ENCODE measurements around the gene POU2F1. TPM values are rescaled to one million over a fixed set of nuclear protein-coding genes. Genes with fewer than 3 reads are reported as not detected.

POU2F1 gene
- total and polyA plus RNA-seq, 9 donors: 3.9 to 24.6 (median 17.0) TPM

DNA sequence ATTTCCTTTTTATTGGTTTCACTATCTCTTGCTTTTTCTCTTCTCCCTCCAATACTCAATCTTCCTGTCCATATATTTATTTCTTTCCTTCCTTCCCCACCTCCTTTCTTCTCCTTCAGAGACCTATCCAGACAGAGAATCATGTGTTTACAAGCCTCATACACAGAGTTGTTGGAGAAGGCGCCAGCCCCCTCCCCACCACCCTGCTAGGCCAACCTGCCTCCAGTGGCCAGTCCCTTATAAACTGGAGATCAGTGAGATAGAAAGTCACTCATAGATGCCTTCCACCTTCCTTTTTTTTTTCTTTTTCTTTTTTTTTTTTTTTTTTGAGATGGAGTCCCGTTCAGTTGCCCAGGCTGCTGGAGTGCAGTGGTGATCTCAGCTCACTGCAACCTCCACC, 244.3 kb downstream of the POU2F1 start:
- H3K36me3 ChIP-seq: no peaks in the 10 kb centered on the region
- H3K4me1 ChIP-seq (ENCODE audit: insufficient read depth): peaks cover 1% of the 10 kb centered on the region
- H3K27ac ChIP-seq: no peak overlapping the region
- no peak overlapping the region for H3K4me3 ChIP-seq
- TF ChIP-seq, protein P1, sequence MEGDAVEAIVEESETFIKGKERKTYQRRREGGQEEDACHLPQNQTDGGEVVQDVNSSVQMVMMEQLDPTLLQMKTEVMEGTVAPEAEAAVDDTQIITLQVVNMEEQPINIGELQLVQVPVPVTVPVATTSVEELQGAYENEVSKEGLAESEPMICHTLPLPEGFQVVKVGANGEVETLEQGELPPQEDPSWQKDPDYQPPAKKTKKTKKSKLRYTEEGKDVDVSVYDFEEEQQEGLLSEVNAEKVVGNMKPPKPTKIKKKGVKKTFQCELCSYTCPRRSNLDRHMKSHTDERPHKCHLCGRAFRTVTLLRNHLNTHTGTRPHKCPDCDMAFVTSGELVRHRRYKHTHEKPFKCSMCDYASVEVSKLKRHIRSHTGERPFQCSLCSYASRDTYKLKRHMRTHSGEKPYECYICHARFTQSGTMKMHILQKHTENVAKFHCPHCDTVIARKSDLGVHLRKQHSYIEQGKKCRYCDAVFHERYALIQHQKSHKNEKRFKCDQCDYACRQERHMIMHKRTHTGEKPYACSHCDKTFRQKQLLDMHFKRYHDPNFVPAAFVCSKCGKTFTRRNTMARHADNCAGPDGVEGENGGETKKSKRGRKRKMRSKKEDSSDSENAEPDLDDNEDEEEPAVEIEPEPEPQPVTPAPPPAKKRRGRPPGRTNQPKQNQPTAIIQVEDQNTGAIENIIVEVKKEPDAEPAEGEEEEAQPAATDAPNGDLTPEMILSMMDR (IDR thresholded peaks at IDR 0.05): no peak
- TF ChIP-seq EP300 (IDR thresholded peaks at IDR 0.05) (no peak), POLR2A (IDR thresholded peaks at IDR 0.05) (no peak)
- no peaks in the 10 kb centered on the region for H3K9me3 ChIP-seq
- 87 to 96% (median 95%) methylated on average over 2 of the region's 2 CpGs for WGBS, 3 donors
- DNase-seq: peak in 1 of 5 donors; percentile 3
- intact Hi-C loops (cut with DNase I): no loop called here
- no peaks in the 10 kb centered on the region for H3K27me3 ChIP-seq

DNA sequence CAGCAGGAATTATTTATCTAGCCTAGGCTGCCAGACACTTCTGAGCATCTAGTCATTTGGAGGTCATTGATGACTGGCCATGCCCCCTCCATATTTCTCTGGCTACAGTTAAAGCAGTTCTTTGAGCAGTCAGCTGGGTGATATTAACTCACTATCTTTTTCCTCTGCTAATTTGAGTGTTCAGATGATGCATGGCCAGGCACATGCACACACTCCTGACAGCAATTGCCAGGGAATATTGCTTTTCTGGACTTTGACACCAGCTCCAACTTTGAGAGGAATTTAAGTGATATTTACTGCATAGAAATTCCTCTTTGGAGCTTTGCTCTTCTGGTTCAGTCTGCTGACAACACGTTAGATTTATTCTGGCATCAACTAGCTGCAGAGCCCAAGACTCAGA, 245.1 kb downstream of the POU2F1 start:
- Histone ChIP-seq H3K4me3 (no peak overlapping the region), H3K27ac (no peak overlapping the region), H3K27me3 (no peaks in the 10 kb centered on the region), H3K4me1 (ENCODE audit: insufficient read depth) (peaks cover 1% of the 10 kb centered on the region), H3K36me3 (no peaks in the 10 kb centered on the region), H3K9me3 (no peaks in the 10 kb centered on the region)
- DNase-seq: no peak
- WGBS, 3 donors: 12 to 28% (median 15%) methylated on average over 1 of the region's 1 CpG
- intact Hi-C loops (cut with DNase I): no loop called here
- no peak for TF ChIP-seq EP300 (IDR thresholded peaks at IDR 0.05)
- TF ChIP-seq, protein P1 (IDR thresholded peaks at IDR 0.05): no peak
- no peak for TF ChIP-seq POLR2A (IDR thresholded peaks at IDR 0.05)

DNA sequence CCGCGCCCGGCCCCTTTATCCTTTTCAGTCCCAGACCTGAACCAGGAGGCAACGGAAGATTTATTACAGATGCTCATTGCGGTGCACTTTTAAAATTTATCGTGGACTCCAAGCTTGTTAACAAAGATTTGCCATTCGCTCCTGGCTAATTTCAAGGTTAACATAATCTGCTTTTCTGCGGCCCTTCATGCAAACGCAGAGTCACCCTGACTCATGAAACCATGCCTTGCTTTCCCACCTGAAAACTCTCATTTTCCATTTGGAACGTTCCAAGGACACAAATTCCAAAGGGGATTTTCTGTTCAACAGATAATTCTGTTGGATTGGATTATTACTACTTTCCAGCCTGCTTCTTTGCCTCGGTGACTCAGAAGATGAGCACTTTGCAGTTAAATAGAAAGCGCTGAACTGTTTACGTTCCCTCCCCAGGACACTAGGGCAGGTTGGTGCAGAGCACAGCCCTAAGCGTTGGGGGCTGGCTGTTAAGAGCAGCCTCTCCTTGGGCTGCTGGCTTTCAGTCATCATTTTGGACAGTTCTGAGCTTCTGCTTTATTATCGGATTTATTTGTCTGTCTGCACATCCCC, 246.5 kb downstream of the POU2F1 start:
- intact Hi-C loops (cut with DNase I): no loop called here
- no peak for DNase-seq
- TF ChIP-seq POLR2A (IDR thresholded peaks at IDR 0.05): no peak
- TF ChIP-seq, protein P1 (IDR thresholded peaks at IDR 0.05): no peak
- TF ChIP-seq EP300 (IDR thresholded peaks at IDR 0.05): no peak
- H3K36me3 ChIP-seq: no peaks in the 10 kb centered on the region
- no peak overlapping the region for H3K4me3 ChIP-seq
- WGBS, 3 donors: 34 to 39% (median 36%) methylated on average over 15 of the region's 15 CpGs
- no peaks in the 10 kb centered on the region for H3K9me3 ChIP-seq
- H3K27ac ChIP-seq: no peak overlapping the region
- H3K4me1 ChIP-seq (ENCODE audit: insufficient read depth): peaks cover 1% of the 10 kb centered on the region
- H3K27me3 ChIP-seq: no peaks in the 10 kb centered on the region

DNA sequence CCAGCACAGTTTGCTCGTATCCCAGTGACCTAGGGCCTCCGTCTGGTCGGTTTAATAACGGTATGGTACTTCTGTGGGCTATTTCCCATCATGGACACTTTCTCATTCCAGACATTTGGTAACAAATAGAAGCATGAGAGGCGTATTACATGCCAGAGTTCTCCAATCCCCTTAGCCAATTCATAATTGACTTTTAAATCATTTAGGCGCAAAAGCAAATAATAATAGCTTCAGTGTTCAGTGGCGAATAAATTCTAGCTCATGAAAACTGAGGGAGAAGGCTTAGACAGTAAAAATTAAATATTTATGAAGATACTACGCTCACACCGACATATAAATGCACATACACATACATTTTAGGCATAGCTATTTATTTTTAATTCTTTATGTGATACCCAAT, 247.1 kb downstream of the POU2F1 start:
- 49 to 62% (median 62%) methylated on average over 9 of the region's 9 CpGs for WGBS, 3 donors
- Histone ChIP-seq H3K27me3 (no peaks in the 10 kb centered on the region), H3K4me1 (ENCODE audit: insufficient read depth) (peaks cover 1% of the 10 kb centered on the region), H3K4me3 (no peak overlapping the region), H3K9me3 (no peaks in the 10 kb centered on the region), H3K27ac (no peak overlapping the region), H3K36me3 (no peaks in the 10 kb centered on the region)
- intact Hi-C loops (cut with DNase I): no loop called here
- TF ChIP-seq EP300 (IDR thresholded peaks at IDR 0.05) (no peak), POLR2A (IDR thresholded peaks at IDR 0.05) (no peak)
- TF ChIP-seq, protein P1 (IDR thresholded peaks at IDR 0.05): no peak
- no peak for DNase-seq

Measured in ovary (tissue), 9 donors.